Measurements from ENCODE around the gene ANAPC16.
A peak's percentile ranks its signal among the peaks of the same experiment; 100 is the strongest.
"Not testable (repeated sequence)": the region's sequence is repeated elsewhere in the genome, so short reads cannot be mapped to it uniquely, and the experiment has no call there.

ANAPC16 gene

GRCh38 chr10:72265990-72266865 lies 50.4 kb downstream of the ANAPC16 start:
- no peak for DNase-seq

GRCh38 chr10:72267381-72267780 lies 51.6 kb downstream of the ANAPC16 start:
- no peak for DNase-seq

GRCh38 chr10:72267819-72268399 lies 52.1 kb downstream of the ANAPC16 start:
- DNase-seq: no peak

- not testable (repeated sequence) for DNase-seq
Measured at GRCh38 chr10:72268475-72269200, 52.8 kb downstream of the ANAPC16 start.

GRCh38 chr10:72270607-72271281 lies 54.9 kb downstream of the ANAPC16 start:
- DNase-seq: no peak

- peak; percentile 62 for DNase-seq
Measured at GRCh38 chr10:72272689-72273409, 57.0 kb downstream of the ANAPC16 start.

GRCh38 chr10:72273410-72274212 lies 57.8 kb downstream of the ANAPC16 start, which contains the start of gene DDIT4:
Gene DDIT4, plus strand, starts transcription at chr10:72273924. Its CDS starts 293 bp downstream, at chr10:72274217.
- DNase-seq: peak; percentile 83

- DNase-seq: no peak
Measured at GRCh38 chr10:72274213-72274729, 58.5 kb downstream of the ANAPC16 start.

- no peak for DNase-seq
Measured at GRCh38 chr10:72274730-72275350, 59.0 kb downstream of the ANAPC16 start.

- no peak for DNase-seq
Measured at GRCh38 chr10:72275351-72276012, 59.7 kb downstream of the ANAPC16 start.

GRCh38 chr10:72276013-72276387 lies 60.2 kb downstream of the ANAPC16 start:
- no peak for DNase-seq

GRCh38 chr10:72276421-72277339 lies 60.9 kb downstream of the ANAPC16 start:
- DNase-seq: no peak

- DNase-seq: no peak
Measured at GRCh38 chr10:72277340-72277995, 61.7 kb downstream of the ANAPC16 start.

GRCh38 chr10:72277996-72278667 lies 62.3 kb downstream of the ANAPC16 start:
- no peak for DNase-seq

- no peak for DNase-seq
Measured at GRCh38 chr10:72278668-72279393, 63.0 kb downstream of the ANAPC16 start.

- DNase-seq: not testable (repeated sequence)
Measured at GRCh38 chr10:72279587-72279986, 63.8 kb downstream of the ANAPC16 start.

- no peak for DNase-seq
Measured at GRCh38 chr10:72283131-72283530, 67.3 kb downstream of the ANAPC16 start.

Measured in NCI-H2107 (cell line).